Activated T-cell treated with anti-CD3 and anti-CD28 coated beads for 24 hours (primary cell): Measurements from ENCODE around the gene CYP3A4.
"Not testable (repeated sequence)": the region's sequence is repeated elsewhere in the genome, so short reads cannot be mapped to it uniquely, and the experiment has no call there.

ENCODE experiments used
- DNase-seq: peaks from one replicate; pipeline ENCODE4 v3.0.0-alpha.2; 2020; ENCODE audit warnings: low read depth

CYP3A4 gene

DNA sequence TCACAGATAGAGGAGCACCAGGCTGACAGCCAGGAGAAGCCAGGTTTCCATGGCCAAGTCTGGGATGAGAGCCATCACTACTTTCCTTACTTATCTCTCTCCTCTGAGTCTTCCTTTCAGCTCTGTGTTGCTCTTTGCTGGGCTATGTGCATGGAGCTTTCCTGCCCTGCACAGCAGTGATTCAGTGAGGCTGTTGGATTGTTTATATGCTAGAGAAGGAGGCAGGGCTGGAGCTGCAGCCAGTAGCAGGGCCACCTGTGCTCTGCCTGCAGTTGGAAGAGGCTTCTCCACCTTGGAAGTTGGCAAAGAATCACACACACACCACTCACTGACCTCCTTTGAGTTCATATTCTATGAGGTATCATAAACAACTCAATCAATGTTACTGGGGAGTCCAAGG, at the start of gene CYP3A4:
Gene CYP3A4, minus strand, starts transcription at position 178 of the 400 bp plus-strand sequence. Its CDS starts 103 bp downstream, at position 75.
- DNase-seq: no peak

DNA sequence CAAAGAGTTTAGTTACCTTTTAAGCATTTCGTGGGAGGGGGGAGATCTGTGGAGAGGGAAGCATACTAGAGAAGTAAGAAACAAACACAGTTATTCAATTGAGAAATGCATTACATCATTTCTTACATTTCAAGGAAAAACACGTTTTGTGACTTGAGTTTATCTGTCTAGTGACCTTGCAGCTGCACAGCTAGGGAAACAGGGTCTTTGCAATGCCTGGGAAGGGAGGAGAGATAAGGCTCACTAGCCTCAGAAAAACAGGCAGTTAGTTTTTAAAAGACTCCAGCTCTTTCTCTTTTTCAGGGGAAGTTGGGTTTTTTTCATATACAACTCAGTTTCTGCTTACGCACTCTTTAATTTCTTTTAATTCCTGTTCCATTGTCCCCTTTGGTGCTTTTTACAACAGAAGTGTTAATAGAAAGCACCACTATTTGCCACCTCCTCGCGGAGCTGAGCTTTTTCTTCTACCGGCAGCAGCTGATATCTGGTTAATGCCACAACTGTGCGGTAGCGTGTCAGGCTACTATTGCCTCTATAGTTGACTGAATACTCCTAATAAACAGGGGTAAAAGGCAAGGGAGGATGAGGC, 49.4 kb upstream of the CYP3A4 start:
- no peak for DNase-seq

DNA sequence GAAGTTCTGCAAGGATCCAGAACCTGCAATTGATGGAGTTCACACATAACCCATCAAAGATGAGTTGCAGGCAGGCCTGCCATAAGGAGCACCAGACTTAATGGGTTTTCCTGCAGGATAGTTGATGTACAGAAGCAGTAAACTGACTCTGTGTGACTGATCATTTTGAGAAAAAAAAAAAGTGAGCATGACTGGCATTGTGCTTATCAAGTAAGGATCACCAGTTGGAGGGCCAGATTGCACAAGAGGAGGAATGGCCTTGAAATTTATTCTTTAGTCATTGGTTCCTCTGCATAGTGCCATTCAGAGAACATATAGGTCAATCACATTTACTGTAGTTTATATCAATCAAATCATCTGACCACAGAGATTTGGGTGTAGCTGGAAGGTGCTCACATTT, 47.6 kb upstream of the CYP3A4 start:
- no peak for DNase-seq

DNA sequence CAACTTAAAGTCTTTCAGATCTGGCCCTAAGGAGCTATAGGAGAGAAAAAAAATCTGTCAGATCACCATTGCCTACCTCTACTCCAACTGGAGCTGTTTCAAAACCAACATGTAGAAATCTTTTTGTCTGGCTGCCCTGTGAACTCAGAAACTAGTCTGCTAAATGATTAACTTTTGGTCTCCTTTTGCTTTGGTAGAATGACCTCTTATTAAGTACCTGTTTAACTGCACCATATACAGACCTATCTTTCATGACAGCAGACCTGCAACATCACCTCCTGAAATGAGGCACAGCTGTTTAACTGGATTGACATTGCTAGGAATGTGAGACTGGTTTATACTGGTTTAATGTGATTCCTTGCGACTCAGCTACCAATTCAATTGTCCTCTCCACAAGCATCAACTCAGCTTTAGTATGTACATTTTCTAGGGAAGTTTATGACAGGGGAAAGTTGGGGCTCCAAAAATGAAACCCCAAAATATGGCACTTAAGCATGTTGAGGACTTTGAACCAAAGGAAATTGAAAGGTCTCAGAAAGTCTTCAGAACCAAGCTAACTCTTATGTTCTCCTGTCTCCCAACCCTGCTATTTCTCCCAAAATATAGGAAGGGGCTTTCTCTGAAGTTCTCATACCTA, 45.7 kb upstream of the CYP3A4 start:
- DNase-seq: no peak

DNA sequence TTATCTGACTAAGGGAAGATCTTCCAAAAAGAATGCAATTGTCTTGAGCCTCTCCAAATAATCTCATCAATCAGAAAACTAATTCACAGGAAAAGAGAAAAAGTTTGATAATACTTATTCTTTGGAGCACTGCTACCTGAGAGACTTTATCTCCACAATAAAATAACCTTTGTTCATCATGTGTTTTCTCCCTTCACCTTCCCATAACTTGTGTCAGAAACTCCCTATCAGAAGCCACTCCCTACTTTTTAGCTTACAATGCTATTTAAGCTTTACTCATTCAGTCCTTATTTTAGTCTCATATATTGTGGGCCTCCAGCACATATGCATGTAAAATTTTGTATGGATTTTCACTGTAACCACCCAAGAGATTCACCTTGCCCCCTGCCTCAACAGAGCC, 44.8 kb upstream of the CYP3A4 start:
- no peak for DNase-seq

DNA sequence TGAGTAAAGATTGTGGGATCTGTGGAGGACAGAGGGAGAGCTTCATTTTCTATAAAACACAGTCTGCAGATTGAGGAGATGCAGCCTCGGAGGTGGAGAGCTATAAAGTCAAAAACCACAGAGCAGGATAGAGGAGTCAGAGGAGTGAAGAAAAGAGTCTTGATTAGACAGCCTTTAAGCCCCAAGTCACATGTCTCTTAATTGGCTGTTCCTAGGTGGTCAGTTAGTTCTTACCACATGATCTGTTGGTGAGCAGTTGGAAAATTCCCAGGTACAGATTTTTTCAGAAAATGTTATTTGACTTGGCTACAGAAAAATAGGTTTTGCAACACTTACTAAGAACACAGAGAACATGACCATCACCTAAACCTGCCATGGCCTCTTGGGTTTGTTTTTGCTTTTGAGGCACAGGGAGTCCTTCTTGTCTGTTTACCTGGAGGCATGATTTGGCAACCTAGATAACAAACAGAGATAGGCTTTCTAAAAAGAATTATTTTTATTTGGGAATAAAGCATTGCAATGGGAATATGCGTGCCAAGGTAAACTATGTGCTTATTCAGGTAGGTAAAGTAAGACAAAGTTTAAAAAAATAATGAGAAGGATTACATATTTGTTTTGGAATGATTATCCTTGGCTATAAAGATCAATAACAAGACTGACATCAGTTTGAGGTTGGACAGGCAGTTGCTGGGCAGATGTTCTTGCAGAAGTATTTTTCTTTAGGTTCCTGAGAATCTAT, 43.2 kb upstream of the CYP3A4 start:
- no peak for DNase-seq

DNA sequence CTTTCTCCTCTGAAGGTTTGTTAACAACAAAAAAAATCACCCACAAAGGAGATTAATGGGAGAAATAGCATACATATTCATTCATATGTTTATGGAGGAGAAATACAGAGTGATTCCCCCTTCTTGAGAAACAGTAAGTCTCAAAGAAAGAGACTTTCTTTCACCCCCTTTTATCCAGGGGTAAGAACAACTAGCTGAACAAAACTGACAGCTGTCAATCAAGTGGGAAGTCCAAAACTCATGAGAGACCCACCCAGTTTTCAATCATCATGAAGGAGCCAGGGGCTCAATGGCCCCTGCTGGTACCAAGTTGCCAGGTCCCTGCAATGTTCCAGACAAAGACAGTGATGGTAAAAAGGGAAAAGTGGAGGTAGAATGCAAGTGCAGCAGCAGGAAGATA, 41.9 kb upstream of the CYP3A4 start:
- DNase-seq: no peak

DNA sequence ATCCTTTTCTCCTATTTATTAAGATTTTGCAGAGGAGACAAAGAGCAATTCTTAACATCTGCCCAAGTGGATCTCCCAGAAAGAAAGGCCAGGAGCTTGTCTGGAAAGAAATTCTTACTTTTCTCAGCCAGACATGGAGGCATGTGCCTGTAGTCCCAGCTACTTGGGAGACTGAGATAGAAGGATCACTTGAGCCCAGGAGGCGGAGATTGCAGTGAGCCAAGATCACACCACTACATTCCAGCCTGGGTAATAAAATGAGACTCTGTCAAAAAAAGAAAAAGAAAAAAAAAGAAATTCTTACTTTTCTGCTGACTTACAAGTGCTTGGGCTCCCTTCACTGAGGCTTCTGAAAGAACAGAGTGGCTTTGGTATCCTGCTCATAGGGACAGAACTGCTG, 41.5 kb upstream of the CYP3A4 start:
- DNase-seq: no peak

DNA sequence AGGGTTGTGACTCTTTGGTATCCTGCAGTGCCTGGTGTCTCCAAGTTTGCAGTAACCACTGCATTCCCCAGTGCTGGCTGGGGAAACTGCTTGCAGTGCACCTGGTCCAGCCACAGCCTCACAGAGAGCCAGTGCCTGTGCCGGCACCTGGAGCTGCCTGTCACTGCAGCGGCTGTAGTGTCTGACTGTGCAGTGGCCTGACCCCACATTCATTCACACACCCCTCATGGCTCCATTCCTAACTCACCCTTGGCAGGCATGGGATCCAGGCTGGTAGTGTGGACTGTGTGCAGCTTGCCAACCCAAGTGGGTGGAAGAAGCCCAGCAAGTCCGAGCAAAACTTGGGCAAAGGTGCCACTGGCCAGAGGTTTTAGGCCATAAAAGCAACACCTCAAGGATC, 40.1 kb upstream of the CYP3A4 start:
- no peak for DNase-seq

DNA sequence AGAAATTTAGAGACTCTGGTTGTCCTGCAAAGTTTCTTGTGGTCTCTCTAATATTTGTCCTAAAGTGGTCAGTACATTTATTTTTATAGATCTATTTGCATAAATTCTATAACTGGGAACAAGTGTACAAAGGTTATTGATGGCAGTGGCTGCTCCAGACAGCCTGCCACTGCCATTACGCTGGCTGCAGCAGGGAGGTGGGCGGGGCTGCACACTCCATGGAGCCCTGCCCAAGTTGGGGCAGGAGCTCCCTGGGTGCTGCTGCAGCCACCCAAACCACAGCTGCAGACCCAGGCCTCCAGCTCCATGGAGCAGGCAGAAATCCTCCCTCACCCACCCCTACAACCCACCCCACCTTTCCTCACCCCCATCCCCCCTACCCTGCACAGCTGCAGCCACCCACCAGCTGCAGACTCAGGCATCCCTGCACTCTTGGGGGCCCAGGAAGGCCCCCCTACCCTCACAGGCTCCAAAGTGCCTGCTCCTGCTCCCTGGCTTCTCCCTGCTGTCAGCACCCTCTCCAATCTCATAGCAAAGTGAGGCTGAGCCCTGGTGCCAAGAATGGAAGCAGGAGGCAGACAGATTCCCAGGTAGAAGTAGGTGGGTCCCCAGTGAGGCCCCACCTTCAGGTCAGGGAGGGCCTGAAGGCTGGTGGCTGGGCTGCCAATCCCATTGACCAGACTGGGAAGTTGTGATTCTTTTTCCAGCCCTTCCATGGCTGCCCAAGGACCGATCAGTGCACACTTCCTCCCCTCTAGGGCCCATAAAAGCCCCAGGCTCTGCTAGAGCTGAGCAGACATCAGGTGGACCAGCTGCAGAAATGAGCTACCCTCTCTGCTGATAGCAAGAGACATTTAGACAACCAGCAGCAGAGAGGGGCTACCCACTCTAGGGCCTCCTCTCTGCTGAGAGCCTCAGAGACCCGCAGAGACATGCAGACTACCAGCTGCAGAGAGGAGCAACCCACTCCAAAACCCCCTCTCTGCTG, 39.0 kb upstream of the CYP3A4 start:
- no peak for DNase-seq

DNA sequence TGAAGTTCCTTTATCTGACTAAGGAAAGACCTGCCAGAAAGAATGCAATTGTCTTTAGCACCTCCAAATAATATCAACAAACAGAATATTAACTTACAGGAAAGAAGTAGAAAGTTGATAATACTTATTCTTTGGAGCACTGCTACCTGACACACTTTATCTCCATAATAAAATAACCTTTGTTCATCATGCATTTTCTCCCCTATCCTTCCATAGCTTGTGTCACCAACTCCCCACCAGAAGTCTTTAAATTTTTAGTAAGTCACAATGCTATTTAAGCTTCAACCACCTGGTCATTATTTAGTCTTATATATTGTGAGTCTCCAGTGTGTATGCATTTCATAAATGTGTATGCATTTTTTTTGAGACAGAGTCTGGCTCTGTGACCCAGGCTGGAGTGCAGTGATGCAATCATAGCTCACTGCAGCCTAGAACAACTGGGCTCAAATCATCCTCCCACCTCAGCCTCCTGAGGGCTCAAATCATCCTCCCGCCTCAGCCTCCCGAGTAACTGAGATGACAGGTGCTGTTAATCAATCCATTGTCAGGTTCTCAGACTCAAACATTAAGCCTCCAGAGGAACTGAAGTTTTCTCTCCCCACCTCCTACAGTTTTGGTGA, 36.5 kb upstream of the CYP3A4 start:
- DNase-seq: no peak

DNA sequence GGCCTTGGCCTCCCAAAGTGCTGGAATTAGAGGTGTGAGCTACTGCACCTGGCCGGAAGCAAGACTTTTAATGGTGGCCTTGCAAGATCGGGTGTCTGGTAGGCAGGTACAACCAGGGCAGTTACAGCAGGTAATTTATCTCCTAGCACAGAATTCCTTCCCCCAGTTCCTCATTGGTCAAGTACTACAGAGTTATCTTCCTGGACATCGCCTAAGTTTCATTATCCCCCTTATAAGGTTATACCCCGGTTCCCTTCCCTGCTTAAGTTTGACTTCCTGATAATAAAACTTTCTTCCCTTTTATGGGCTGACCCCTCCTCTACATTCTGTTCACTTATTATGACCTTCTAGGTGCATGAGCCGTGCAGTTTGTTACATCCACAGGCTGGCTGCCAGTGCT, 24.8 kb upstream of the CYP3A4 start:
- no peak for DNase-seq

DNA sequence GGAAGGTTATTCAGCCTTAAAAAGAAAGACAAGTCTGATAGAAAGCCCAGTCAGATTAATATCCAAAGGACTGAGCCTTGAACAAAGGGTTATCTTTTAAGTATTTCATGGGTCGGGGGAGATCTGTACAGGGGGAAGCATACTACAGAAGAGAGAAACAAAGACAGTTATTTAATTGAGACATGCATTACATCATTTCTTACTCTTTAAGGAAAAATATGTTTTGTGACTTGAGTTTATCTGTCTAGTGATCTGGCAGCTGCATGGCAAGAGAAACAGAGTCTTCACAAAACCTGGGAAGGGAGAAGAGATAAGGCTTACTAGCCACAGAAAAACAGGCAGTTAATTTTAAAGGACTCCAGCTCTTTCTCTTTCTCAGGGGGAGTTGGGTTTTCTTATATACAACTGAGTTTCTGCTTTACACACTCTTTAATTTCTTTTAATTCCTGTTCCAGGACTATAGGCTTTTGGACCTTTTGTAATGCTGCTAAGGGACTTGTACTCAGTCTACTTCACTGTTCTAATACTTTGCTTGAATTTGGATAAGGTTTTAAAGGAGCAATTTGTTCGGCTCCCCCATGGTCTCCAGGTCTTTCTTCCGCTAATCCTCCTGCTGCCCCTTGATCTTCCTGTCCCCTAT, 23.0 kb upstream of the CYP3A4 start:
- no peak for DNase-seq

DNA sequence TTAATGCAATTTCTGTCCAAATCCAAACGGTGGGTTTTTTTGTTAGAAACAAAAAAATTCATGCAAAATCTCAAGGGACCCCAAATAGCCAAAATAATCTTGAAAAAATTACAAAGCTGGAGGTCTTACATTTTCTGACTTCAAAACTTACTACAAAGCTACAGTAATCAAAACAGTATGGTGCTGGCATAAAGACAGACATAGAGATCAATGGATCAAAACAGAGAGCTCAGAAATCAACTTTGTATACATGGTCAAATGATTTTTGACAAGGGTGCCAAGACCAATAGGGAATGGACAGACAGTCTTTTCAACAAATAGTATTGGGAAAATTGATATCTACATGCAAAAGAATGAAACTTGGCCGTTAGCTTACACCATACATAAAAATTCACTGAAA, 21.7 kb upstream of the CYP3A4 start:
- no peak for DNase-seq

DNA sequence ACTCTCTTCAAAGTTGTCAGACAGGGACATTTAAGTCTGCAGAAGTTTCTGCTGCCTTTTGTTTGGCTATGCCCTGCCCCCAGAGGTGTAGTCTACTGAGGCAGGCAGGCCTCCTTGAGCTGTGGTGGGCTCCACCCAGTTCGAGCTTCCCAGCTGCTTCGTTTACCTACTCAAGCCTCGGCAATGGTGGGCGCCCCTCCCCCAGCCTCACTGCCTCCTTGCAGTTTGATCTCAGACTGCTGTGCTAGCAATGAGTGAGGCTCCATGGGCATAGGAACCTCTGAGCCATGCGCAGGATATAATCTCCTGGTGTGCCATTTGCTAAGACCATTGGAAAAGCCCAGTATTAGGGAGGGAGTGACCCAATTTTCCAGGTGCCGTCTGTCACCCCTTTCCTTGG, 19.1 kb upstream of the CYP3A4 start:
- DNase-seq: not testable (repeated sequence)

DNA sequence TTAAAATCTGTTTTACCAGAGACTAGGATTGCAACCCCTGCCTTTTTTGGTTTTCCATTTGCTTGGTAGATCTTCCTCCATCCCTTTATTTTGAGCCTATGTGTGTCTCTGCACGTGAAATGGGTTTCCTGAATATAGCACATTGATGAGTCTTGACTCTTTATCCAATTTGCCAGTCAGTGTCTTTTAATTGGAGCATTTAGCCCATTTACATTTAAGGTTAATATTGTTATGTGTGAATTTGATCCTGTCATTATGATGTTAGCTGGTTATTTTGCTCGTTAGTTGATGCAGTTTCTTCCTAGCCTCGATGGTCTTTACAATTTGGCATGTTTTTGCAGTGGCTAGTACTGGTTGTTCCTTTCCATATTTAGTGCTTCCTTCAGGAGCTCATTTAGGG, 17.4 kb upstream of the CYP3A4 start:
- not testable (repeated sequence) for DNase-seq

DNA sequence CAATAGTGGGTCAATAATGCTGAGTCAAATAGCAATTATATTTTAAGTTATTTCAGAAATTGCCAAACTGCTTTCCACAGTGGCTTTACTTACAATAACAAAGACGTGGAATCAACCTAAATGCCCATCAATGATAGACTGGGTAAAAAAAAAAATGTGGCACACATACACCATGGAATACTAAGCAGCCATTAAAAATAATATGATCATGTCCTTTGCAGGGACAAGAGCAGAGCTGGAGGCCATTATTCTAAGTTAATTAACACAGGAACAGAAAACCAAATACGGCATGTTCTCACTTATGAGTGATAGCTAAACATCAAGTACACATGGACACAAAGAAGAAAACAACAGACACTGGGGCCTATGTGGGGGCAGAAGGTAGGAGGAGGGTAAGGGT, 15.0 kb upstream of the CYP3A4 start:
- DNase-seq: no peak

DNA sequence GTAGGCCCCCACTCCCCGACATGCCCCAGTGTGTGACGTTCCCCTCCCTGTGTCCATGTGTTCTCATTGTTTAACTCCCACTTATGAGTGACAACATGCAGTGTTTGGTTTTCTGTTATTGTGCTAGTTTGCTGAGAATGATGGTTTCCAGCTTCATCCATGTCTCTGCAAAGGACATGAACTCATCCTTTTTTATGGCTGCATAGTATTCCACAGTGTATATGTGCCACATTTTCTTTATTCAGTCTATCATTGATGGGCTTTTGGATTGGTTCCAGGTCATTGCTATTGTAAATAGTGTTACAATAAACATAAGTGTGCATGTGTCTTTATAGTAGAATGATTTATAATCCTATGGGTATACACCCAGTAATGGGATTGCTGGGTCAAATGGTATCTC, 11.9 kb upstream of the CYP3A4 start:
- DNase-seq: not testable (repeated sequence)

DNA sequence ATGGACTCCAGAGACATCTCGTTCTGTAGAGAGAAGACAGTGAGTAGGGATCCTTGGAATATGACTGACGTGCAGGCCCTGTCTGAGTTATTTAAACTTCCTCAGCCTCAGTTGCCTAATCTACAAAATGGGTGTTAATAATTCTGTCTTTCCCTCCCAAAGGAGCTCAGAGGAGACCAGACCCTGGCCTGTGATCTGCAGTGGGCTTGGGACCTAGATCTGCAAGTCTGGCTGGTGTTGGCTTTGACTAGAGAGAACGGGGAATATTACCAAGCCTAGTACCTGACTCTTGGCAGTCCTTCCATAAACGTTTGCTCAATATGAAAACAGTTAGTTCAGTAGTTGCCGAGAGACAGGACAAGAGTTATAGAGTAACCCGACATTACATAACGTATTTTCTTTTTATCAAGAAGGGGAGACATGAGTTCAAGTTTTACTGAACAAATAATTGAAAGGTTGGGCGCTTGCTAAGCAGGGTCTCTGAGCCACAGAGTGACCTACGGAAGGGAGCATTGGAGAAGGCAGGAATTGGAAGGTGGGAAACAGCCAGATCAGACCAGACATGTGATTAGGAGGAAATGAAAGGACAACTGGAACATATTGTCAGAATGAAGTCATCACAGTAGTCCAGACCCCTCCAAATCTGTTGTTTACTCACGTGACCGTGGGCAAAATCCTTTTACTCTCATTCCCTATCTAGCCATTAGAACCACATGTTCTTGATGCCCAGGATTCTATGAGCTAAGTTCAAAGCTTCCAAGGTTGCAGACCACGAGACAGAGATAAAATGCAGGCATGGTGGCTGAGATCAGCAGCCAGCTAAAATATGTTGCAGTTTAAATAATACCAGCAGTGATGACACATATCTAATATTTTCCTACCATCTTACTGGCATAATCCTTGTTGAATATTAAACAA, 10.9 kb upstream of the CYP3A4 start:
- DNase-seq: no peak

DNA sequence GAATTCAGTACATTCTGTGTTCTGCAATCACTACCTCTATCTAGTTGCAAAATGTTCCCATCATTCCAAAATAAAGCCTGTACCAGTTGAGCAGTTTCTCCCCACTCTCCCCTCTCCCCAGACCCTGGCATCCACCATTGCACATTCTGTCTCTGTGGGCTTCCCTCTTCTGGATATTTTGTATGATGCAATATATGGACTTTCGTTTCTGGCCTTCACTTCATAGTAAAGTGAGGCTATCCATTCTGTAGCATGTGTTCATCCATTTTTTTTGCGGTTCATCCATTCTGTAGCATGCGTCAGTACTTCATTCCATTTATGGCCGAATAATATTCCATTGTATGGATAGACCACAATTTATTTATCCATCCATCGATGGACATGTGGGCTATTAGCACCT, 9.5 kb upstream of the CYP3A4 start:
- DNase-seq: no peak
